ENCODE data around the gene CRYGA. TPM values are rescaled to one million over a fixed set of nuclear protein-coding genes. Genes with fewer than 3 reads are reported as not detected.

The CRYGA gene
- total and polyA plus RNA-seq, 2 experiments from 2014 or later = not detected

DNA sequence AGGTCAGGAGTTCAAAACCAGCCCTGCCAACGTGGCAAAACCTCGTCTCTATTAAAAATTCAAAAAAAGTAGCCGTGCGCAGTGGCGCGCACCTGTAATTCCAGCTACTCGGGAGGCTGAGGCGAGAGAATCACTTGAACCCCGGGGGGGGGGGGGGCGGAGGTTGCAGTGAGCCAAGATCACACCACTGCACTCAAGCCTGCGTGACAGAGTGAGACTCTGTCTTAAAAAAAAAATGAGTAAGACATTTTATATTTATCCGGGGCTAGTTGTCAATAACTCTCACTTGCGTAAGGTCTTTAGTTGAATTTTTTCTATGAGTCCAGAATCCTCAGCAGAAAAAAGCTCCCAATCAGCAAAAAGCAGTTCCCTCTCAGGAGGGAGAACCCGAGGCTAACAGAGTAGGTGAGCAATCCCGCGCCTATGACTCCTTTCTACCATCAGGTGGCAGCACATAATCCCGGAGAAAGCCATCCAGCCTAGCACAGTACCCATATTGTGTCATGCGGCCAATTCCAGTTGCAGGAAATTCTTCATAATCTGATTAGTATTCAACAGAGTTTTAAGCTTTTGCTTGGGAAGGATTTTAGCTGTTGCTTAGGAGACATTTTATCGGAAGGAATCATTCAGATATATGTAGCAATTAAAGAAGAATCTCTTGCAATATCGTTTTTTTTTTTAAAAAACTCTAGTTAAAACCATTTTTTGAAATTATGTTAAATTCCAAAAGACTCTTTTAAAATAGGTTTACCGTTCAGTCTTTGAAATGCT lies 11.9 kb upstream of the CRYGA start:
- 41 to 46% methylated on average over 20 to 21 of the region's 21 CpGs for WGBS, 2 experiments (ENCODE audit: low coverage in 1 of 2, low lambda C conversion rate in 2 of 2, missing lambda C conversion rate in 2 of 2)
- Histone ChIP-seq H3K9me2 (ENCODE audit: insufficient read depth) (no peaks in the 10 kb centered on the region), H4K20me1 (ENCODE audit: insufficient read depth) (no peaks in the 10 kb centered on the region), H3K9ac (no peak overlapping the region), H3K36me3 (ENCODE audit: low read depth) (no peaks in the 10 kb centered on the region), H3F3A (ENCODE audit: insufficient read depth) (no peaks in the 10 kb centered on the region), H3K27ac (no peak overlapping the region), H3K4me1 (ENCODE audit: insufficient read depth) (0 out of 2 replicates have a peak, but pooled peaks cover 4% of the 10 kb centered on the region), H2AFZ (peak overlapping the region; percentile 56), H3K79me2 (ENCODE audit: insufficient read depth) (no peaks in the 10 kb centered on the region), H3K4me3 (no peak overlapping the region), H3K27me3 (replicated peaks; ENCODE audit: insufficient read depth) (peaks cover 6% of the 10 kb centered on the region; the same call in 1 of the 2 replicates), H3K4me2 (ENCODE audit: unreplicated experiment) (peak overlapping the region; percentile 5), H3K9me3 (ENCODE audit: low read depth) (no peaks in the 10 kb centered on the region)
- TF ChIP-seq EZH2 (IDR thresholded peaks at IDR 0.05; ENCODE audit: insufficient read depth, poor library complexity, severe bottlenecking) = no peak
- TF ChIP-seq EZH2phosphoT487 (IDR thresholded peaks at IDR 0.05; ENCODE audit: insufficient read depth, low read depth) = no peak
- DNase-seq = peak; percentile 93
- in situ Hi-C loops (cut with MboI) = no loop called here

DNA sequence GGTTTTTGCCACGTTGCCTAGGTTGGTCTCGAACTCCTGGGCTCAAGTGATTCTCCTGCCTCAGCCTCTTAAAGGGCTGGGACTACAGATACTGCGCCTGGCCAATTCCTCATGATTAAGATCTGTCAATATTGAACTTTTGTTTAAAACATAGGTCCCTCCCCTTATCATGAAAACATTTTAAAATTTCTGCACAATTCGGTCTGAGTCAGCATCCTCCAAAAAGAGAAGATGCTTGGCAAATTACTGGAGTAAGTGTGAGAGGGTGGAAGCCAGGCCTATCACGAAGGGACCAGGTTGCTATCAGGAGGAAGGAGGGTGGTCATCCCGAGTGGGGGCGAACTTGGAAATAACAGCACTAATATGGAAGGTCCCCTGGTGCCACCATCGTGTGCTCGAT lies 10.8 kb upstream of the CRYGA start:
- Histone ChIP-seq H2AFZ (no peak overlapping the region), H3K9ac (no peak overlapping the region), H3K79me2 (ENCODE audit: insufficient read depth) (no peaks in the 10 kb centered on the region), H3K27me3 (replicated peaks; ENCODE audit: insufficient read depth) (peaks cover 14% of the 10 kb centered on the region; the same call in 1 of the 2 replicates), H3F3A (ENCODE audit: insufficient read depth) (no peaks in the 10 kb centered on the region), H3K4me2 (ENCODE audit: unreplicated experiment) (no peak overlapping the region), H4K20me1 (ENCODE audit: insufficient read depth) (no peaks in the 10 kb centered on the region), H3K4me3 (no peak overlapping the region), H3K27ac (no peak overlapping the region), H3K9me3 (ENCODE audit: low read depth) (no peaks in the 10 kb centered on the region), H3K36me3 (ENCODE audit: low read depth) (no peaks in the 10 kb centered on the region), H3K9me2 (ENCODE audit: insufficient read depth) (no peaks in the 10 kb centered on the region), H3K4me1 (ENCODE audit: insufficient read depth) (0 out of 2 replicates have a peak, but pooled peaks cover 4% of the 10 kb centered on the region)
- TF ChIP-seq EZH2phosphoT487 (IDR thresholded peaks at IDR 0.05; ENCODE audit: insufficient read depth, low read depth) = no peak
- no peak for TF ChIP-seq EZH2 (IDR thresholded peaks at IDR 0.05; ENCODE audit: insufficient read depth, poor library complexity, severe bottlenecking)
- in situ Hi-C loops (cut with MboI) = no loop called here
- no peak for DNase-seq
- WGBS, 2 experiments (ENCODE audit: low coverage in 1 of 2, low lambda C conversion rate in 2 of 2, missing lambda C conversion rate in 2 of 2) = 65 to 70% methylated on average over 9 of the region's 9 CpGs

- Histone ChIP-seq H3K36me3 (ENCODE audit: low read depth) (no peaks in the 10 kb centered on the region), H3F3A (ENCODE audit: insufficient read depth) (no peaks in the 10 kb centered on the region), H3K27ac (no peak overlapping the region), H4K20me1 (ENCODE audit: insufficient read depth) (no peaks in the 10 kb centered on the region), H3K4me3 (no peak overlapping the region), H3K79me2 (ENCODE audit: insufficient read depth) (no peaks in the 10 kb centered on the region), H3K4me2 (ENCODE audit: unreplicated experiment) (no peak overlapping the region), H2AFZ (no peak overlapping the region), H3K9me3 (ENCODE audit: low read depth) (no peaks in the 10 kb centered on the region), H3K4me1 (ENCODE audit: insufficient read depth) (0 out of 2 replicates have a peak, but pooled peaks cover 4% of the 10 kb centered on the region), H3K9ac (no peak overlapping the region), H3K9me2 (ENCODE audit: insufficient read depth) (no peaks in the 10 kb centered on the region), H3K27me3 (replicated peaks; ENCODE audit: insufficient read depth) (peaks cover 14% of the 10 kb centered on the region; the same call in 1 of the 2 replicates)
- TF ChIP-seq EZH2phosphoT487 (IDR thresholded peaks at IDR 0.05; ENCODE audit: insufficient read depth, low read depth) (no peak), EZH2 (IDR thresholded peaks at IDR 0.05; ENCODE audit: insufficient read depth, poor library complexity, severe bottlenecking) (no peak)
- whole genome bisulfite sequencing, 2 experiments (ENCODE audit: low coverage in 1 of 2, low lambda C conversion rate in 2 of 2, missing lambda C conversion rate in 2 of 2) = 62% methylated on average over 4 of the region's 4 CpGs
- in situ Hi-C loops (cut with MboI) = no loop called here
- DNase-seq = no peak
Observed at GRCh38 chr2:208172125-208172524, 8.7 kb upstream of the CRYGA start.

GRCh38 chr2:208164951-208165755 lies 1.8 kb upstream of the CRYGA start:
- in situ Hi-C loops (cut with MboI) = no loop called here
- no peak overlapping the region for H3K27ac ChIP-seq
- no peak overlapping the region for H3K4me2 ChIP-seq (ENCODE audit: unreplicated experiment)
- WGBS, 2 experiments (ENCODE audit: low coverage in 1 of 2, low lambda C conversion rate in 2 of 2, missing lambda C conversion rate in 2 of 2) = 4 to 9% methylated on average over 2 of the region's 2 CpGs
- H3F3A ChIP-seq (ENCODE audit: insufficient read depth) = no peaks in the 10 kb centered on the region
- peaks cover 13% of the 10 kb centered on the region for H3K27me3 ChIP-seq (replicated peaks; ENCODE audit: insufficient read depth)
- no peak overlapping the region for H2AFZ ChIP-seq
- H3K9ac ChIP-seq = no peak overlapping the region
- no peaks in the 10 kb centered on the region for H3K9me2 ChIP-seq (ENCODE audit: insufficient read depth)
- H3K4me3 ChIP-seq = no peak overlapping the region
- H3K9me3 ChIP-seq (ENCODE audit: low read depth) = no peaks in the 10 kb centered on the region
- no peaks in the 10 kb centered on the region for H4K20me1 ChIP-seq (ENCODE audit: insufficient read depth)
- no peak for DNase-seq
- no peaks in the 10 kb centered on the region for H3K4me1 ChIP-seq (ENCODE audit: insufficient read depth)
- TF ChIP-seq EZH2 (IDR thresholded peaks at IDR 0.05; ENCODE audit: insufficient read depth, poor library complexity, severe bottlenecking) (no peak), EZH2phosphoT487 (IDR thresholded peaks at IDR 0.05; ENCODE audit: insufficient read depth, low read depth) (no peak)
- H3K79me2 ChIP-seq (ENCODE audit: insufficient read depth) = no peaks in the 10 kb centered on the region
- H3K36me3 ChIP-seq (ENCODE audit: low read depth) = no peaks in the 10 kb centered on the region
